Motor neuron (in vitro differentiated cells): ENCODE data around the gene LTBP4. TPM values are rescaled to one million over a fixed set of nuclear protein-coding genes. Genes with fewer than 3 reads are reported as not detected.
A peak's percentile ranks its signal among the peaks of the same experiment; 100 is the strongest.
"Not testable (repeated sequence)": the region's sequence is repeated elsewhere in the genome, so short reads cannot be mapped to it uniquely, and the experiment has no call there.

Source experiments
- ATAC-seq, 8 experiments: fragments of 200-7000 bp; cut with Tn5 transposase; replicated peaks in 6 of 8; 2 replicates each; pipeline ENCODE4 v1.8.0; 2021; ENCODE audit warnings: mild to moderate bottlenecking in 8 of 8, moderate library complexity in 8 of 8
- H3K27ac ChIP-seq, 2 donors: fragments of 250-450 bp; sonication (Bioruptor Pico); 2 replicates each; pipeline ENCODE4 v1.9.0; 2021; ENCODE audit warnings: antibody characterized with exemption in 2 of 2, mild to moderate bottlenecking in 2 of 2, moderate library complexity in 1 of 2
- H3K4me1 ChIP-seq, 2 donors: fragments of 250-450 bp; sonication (Bioruptor Pico); replicated peaks in 1 of 2; 2 replicates each; pipeline ENCODE4 v1.6.1; 2021; ENCODE audit warnings: antibody characterized with exemption in 2 of 2, mild to moderate bottlenecking in 2 of 2, moderate library complexity in 1 of 2
- H3K4me3 ChIP-seq, 5 donors: fragments of 250-450 bp; sonication (Bioruptor Pico); 2 replicates each; pipeline ENCODE4 v1.9.0; 2021; ENCODE audit warnings: antibody characterized with exemption in 5 of 5, mild to moderate bottlenecking in 5 of 5, moderate library complexity in 4 of 5
- WGBS, 10 experiments: fragments of 450-650 bp; shearing (Covaris generic); methylation state at CpG; one replicate each; pipeline ENCODE4 v1.0.0; 2022; 5-methylcytosine and 5-hydroxymethylcytosine counted together
- in situ Hi-C, 9 experiments: fragments of 400-800 bp; cut with MboI; loops; one replicate each; pipeline ENCODE4 v1.15.0; 2021; ENCODE audit warnings: low sequenced_read_pairs in 9 of 9, low pct_unique_long_range_greater_than_20kb in 2 of 9; ENCODE audit not compliant: unreplicated experiment in 9 of 9
- total RNA-seq, 8 experiments: library from RNA; unstranded; fragments of 300-600 nt; gene quantifications; 2 replicates each; pipeline versions ENCODE4 v1.2.3 to v1.2.4, GENCODE V29; 2022

LTBP4 gene
- total RNA-seq, 8 experiments from 2014 or later: 1.8 to 52.8 (median 20.1) TPM

- ATAC-seq: no peak
- in situ Hi-C loops: loop anchor here in 1 of 9 experiments (25.0 kb wide), 2 partner anchors 321 to 496 kb away; no protein-coding TSS in a partner anchor
- WGBS, 10 experiments: 7 to 92% (median 71%) methylated on average over 1 to 5 of the region's 5 CpGs; no CpG with 5 or more reads in 3 of the 10 experiments
Measured at GRCh38 chr19:40633207-40633606, 32.0 kb downstream of the LTBP4 start.

GRCh38 chr19:40638327-40638726, 37.2 kb downstream of the LTBP4 start:
- 14 to 88% (median 55%) methylated on average over 1 of the region's 1 CpG; no CpG with 5 or more reads in 1 of the 10 experiments for WGBS, 10 experiments
- no peak overlapping the region for H3K4me3 ChIP-seq
- in situ Hi-C loops: loop anchor here in 1 of 9 experiments (25.0 kb wide), 2 partner anchors 326 to 501 kb away; no protein-coding TSS in a partner anchor
- no peak for ATAC-seq
- peaks cover 0 to 11% of the 10 kb centered on the region in 2 donors for H3K4me1 ChIP-seq
- H3K27ac ChIP-seq: no peak overlapping the region

More at GRCh38 chr19:40633207-40633606, 32.0 kb downstream of the LTBP4 start:
- H3K4me1 ChIP-seq: peaks cover 0 to 6% of the 10 kb centered on the region in 2 donors
- H3K4me3 ChIP-seq: no peak overlapping the region
- no peak overlapping the region for H3K27ac ChIP-seq

GRCh38 chr19:40639638-40639982, 38.4 kb downstream of the LTBP4 start:
- in situ Hi-C loops: loop anchor here in 1 of 9 experiments (25.0 kb wide), 2 partner anchors 327 to 502 kb away; no protein-coding TSS in a partner anchor
- 35 to 76% (median 50%) methylated on average over 1 to 5 of the region's 6 CpGs; no CpG with 5 or more reads in 3 of the 10 experiments for WGBS, 10 experiments
- Histone ChIP-seq H3K4me1 (peaks cover 0 to 8% of the 10 kb centered on the region in 2 donors), H3K4me3 (no peak overlapping the region), H3K27ac (no peak overlapping the region)
- ATAC-seq: no peak

DNA sequence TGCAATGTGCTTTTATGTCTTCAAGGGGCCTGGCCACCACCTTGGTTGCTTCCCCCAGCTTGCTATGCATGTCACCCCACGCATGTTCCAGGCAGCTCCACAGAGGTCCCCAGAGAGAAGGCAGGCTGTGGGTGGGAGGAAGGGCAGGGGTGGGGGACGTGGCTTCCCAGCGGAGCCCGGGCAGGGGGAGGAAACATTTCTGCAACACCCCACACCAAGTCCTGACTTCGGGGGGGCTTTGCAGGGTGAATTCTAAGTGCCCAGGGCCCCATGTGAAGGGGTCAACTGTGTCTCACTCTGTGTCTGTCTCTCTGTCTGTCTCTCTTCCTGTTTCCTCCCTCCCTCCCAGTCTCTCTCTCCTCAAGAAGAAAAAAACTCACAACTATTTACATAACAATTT, 39.6 kb downstream of the LTBP4 start:
- H3K27ac ChIP-seq: no peak overlapping the region
- H3K4me1 ChIP-seq: peaks cover 7 to 15% of the 10 kb centered on the region in 2 donors
- WGBS, 10 experiments: 0 to 60% (median 22%) methylated on average over 1 to 2 of the region's 5 CpGs; no CpG with 5 or more reads in 6 of the 10 experiments
- no peak overlapping the region for H3K4me3 ChIP-seq
- peak in 4 of 8 experiments; percentile 32 to 61 (median 36) for ATAC-seq
- in situ Hi-C loops: loop anchor here in 1 of 9 experiments (25.0 kb wide), 2 partner anchors 328 to 503 kb away; no protein-coding TSS in a partner anchor

- no peak for ATAC-seq
- Histone ChIP-seq H3K27ac (no peak overlapping the region), H3K4me1 (peaks cover 11 to 18% of the 10 kb centered on the region in 2 donors), H3K4me3 (no peak overlapping the region)
- in situ Hi-C loops: loop anchor here in 1 of 9 experiments (25.0 kb wide), 2 partner anchors 329 to 504 kb away; no protein-coding TSS in a partner anchor
- WGBS, 10 experiments: 60 to 100% (median 91%) methylated on average over 1 to 7 of the region's 7 CpGs
Measured at GRCh38 chr19:40641281-40641680, 40.1 kb downstream of the LTBP4 start.

- in situ Hi-C loops: loop anchor here in 1 of 9 experiments (25.0 kb wide), 2 partner anchors 330 to 505 kb away; no protein-coding TSS in a partner anchor
- Histone ChIP-seq H3K4me1 (peaks cover 17 to 24% of the 10 kb centered on the region in 2 donors), H3K4me3 (no peak overlapping the region), H3K27ac (no peak overlapping the region)
- ATAC-seq: no peak
- 76 to 96% (median 90%) methylated on average over 2 to 13 of the region's 18 CpGs; no CpG with 5 or more reads in 3 of the 10 experiments for WGBS, 10 experiments
Measured at GRCh38 chr19:40642051-40642706, 41.0 kb downstream of the LTBP4 start.

GRCh38 chr19:40642757-40643305, 41.7 kb downstream of the LTBP4 start:
- WGBS, 10 experiments: 30 to 86% (median 53%) methylated on average over 1 to 7 of the region's 8 CpGs; no CpG with 5 or more reads in 1 of the 10 experiments
- in situ Hi-C loops: loop anchor here in 1 of 9 experiments (25.0 kb wide), 2 partner anchors 331 to 506 kb away; no protein-coding TSS in a partner anchor
- H3K4me3 ChIP-seq: no peak overlapping the region
- H3K4me1 ChIP-seq: peaks cover 17 to 24% of the 10 kb centered on the region in 2 donors
- no peak for ATAC-seq
- H3K27ac ChIP-seq: no peak overlapping the region

DNA sequence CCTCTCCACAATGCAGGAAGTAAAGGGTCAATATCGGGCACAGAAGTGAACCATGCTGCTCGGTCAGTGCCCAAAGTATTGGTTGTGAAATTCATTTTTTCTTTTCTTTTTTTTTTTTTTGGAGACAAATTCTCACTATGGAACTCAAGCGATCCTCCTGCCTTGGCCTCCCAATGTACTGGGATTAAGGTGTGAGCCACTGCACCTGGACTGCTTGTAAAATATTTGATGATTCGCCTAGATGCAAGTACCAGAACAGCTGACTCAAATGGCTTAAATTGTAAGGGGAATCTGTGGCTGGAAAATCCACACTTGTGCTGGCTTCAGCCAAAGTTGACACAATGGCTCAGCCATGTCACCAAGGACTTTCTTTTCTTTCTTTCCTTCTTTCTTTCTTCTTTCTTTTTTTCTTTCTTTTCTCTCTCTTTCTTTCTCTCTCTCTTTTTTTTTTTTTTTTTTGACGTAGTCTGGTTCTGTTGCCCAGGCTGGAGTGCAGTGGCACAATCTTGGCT, 45.6 kb downstream of the LTBP4 start:
- in situ Hi-C loops: loop anchor here in 1 of 9 experiments (25.0 kb wide), 2 partner anchors 334 to 509 kb away; no protein-coding TSS in a partner anchor
- Histone ChIP-seq H3K4me3 (no peak overlapping the region), H3K4me1 (peaks cover 17% of the 10 kb centered on the region in 2 donors), H3K27ac (peak overlapping the region; percentile 55 to 66)
- 12 to 100% (median 83%) methylated on average over 1 to 5 of the region's 5 CpGs; no CpG with 5 or more reads in 1 of the 10 experiments for WGBS, 10 experiments
- ATAC-seq: no peak

DNA sequence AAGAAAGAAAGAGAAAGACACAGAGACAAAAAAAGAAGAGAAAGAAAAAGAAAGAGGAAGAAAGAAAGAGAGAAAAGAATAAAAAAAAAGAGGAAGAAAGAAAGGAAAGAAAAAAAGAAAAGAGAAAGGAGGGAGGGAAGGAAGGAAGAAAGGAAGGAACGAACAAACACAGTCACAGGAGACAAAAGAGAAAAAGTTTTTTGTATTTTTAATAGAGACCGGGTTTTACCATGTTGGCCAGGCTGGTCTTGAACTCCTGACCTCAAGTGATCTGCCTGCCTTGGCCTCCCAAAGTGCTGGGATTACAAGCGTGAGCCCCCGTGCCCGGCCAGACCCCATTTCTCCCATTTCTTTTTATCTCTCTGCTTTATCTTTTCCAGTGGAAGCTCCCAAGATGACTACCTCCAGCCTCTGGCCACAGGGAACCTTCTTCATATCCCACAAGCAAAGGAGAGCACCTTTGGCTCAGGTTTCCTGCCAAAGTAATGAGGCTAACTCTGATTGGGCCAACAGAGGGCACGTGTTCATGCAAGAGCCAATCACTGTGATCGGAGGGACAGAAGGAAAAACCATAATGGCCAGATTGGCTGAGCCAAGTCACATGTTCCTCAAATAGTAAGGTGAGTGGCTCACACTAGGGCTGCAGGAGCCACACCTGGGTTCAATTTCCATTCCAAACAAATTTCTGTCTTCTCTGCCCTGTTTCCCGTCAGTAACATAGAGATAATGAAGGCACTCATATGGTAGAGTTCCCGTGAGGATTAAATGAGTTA, 48.9 kb downstream of the LTBP4 start:
- 65 to 91% (median 85%) methylated on average over 2 to 8 of the region's 9 CpGs; no CpG with 5 or more reads in 2 of the 10 experiments for WGBS, 10 experiments
- peak in 1 of 8 experiments; percentile 18 for ATAC-seq
- in situ Hi-C loops: loop anchor here in 6 of 9 experiments (25.0 kb wide), 4 partner anchors 162 to 612 kb away; partner anchors contain the start of gene HNRNPUL1 (in 5 of the 6)
- not testable (repeated sequence) for H3K27ac ChIP-seq, H3K4me3 ChIP-seq
- H3K4me1 ChIP-seq: peaks cover 15 to 16% of the 10 kb centered on the region in 2 donors

DNA sequence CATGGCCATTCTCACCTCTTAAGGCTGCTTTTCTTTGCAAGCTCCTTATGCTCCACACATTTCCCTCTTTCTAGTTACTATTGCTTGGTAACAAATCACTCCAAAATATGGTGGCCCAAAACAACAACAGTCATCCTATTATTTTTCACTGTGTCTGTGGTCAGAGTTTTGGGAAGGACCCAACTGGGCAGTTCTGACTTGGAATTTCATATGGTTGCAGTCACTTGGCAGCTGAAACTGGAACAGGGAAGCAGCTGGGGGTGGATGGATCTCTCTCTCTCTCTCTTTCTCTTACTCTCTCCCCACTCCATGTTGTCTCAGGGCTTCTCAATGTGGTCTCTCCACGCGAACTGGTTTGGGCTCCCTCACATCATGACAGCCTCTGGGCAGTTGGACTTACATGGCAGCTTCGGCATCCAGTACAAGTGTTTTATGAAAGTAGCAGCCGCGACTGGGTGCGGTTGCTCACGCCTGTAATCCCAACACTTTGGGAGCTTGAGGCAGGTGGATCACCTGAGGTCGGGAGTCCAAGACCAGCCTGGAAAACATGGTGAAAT, 49.7 kb downstream of the LTBP4 start:
- Histone ChIP-seq H3K4me1 (peaks cover 9% of the 10 kb centered on the region in 2 donors), H3K4me3 (no peak overlapping the region), H3K27ac (no peak overlapping the region)
- WGBS, 10 experiments: 20 to 97% (median 80%) methylated on average over 1 to 7 of the region's 8 CpGs; no CpG with 5 or more reads in 1 of the 10 experiments
- ATAC-seq: peak in 1 of 8 experiments; percentile 4
- in situ Hi-C loops: loop anchor here in 6 of 9 experiments (25.0 kb wide), 2 partner anchors 161 to 611 kb away; partner anchors contain the start of gene HNRNPUL1 (in 5 of the 6)

GRCh38 chr19:40652303-40652702, 51.1 kb downstream of the LTBP4 start:
- not testable (repeated sequence) for ATAC-seq, H3K27ac ChIP-seq, H3K4me3 ChIP-seq, H3K4me1 ChIP-seq
- in situ Hi-C loops: loop anchor here in 6 of 9 experiments (25.0 kb wide), 2 partner anchors 160 to 610 kb away; partner anchors contain the start of gene HNRNPUL1 (in 5 of the 6)
- 60 to 93% (median 79%) methylated on average over 1 to 10 of the region's 11 CpGs; no CpG with 5 or more reads in 3 of the 10 experiments for WGBS, 10 experiments
